Measurements from ENCODE around the gene CMTR2.

CMTR2 gene

DNA sequence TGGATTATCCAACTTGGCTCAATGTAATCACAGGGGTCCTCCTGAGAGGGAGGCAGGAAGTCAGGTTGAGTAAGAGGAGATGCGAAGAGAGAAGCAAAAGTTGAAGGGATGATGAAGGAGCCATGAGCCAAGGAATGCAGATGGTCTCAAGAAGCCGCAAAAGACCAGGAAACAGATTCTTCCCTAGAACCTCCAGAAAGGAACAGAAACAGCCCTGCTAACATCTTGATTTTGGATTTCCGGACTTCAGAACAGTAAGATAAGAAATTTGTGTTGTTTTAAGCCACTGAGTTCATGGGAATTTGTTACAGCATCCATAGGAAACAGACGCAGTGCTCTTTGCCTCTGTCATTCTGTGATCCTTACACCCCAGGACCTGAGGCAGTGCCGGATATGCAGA, 26.8 kb downstream of the CMTR2 start:
- H3K27ac ChIP-seq, result no peak overlapping the region
- ChIA-PET CTCF (no interaction called here), POLR2A (ENCODE audit: low non-redundant PET) (no interaction called here)
- TF ChIP-seq, protein P1, sequence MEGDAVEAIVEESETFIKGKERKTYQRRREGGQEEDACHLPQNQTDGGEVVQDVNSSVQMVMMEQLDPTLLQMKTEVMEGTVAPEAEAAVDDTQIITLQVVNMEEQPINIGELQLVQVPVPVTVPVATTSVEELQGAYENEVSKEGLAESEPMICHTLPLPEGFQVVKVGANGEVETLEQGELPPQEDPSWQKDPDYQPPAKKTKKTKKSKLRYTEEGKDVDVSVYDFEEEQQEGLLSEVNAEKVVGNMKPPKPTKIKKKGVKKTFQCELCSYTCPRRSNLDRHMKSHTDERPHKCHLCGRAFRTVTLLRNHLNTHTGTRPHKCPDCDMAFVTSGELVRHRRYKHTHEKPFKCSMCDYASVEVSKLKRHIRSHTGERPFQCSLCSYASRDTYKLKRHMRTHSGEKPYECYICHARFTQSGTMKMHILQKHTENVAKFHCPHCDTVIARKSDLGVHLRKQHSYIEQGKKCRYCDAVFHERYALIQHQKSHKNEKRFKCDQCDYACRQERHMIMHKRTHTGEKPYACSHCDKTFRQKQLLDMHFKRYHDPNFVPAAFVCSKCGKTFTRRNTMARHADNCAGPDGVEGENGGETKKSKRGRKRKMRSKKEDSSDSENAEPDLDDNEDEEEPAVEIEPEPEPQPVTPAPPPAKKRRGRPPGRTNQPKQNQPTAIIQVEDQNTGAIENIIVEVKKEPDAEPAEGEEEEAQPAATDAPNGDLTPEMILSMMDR (conservative IDR thresholded peaks at IDR 0.05; ENCODE audit: low read depth), result no peak
- DNase-seq (ENCODE audit: low spot score), result no peak

DNA sequence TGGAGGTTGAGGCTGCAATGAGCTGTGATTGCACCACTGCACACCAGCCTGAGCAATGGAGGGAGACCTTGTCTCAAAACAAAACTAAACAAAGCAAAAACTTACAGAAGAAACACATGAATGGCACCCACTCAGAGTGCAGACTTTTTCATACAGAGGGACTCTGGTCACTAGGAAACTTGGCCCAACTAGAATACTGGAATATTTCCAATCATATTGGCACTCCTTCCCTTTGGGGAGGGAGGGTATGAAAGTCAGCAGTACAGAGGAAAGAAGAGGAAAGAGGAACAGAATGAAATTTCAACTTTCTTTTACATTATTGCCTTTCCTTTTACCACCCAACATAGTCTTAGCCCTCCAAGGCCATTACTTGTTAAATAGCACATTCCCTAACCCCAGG, 28.2 kb downstream of the CMTR2 start:
- TF ChIP-seq, protein P1 (conservative IDR thresholded peaks at IDR 0.05; ENCODE audit: low read depth), result no peak
- H3K27ac ChIP-seq, result no peak overlapping the region
- ChIA-PET POLR2A (ENCODE audit: low non-redundant PET) (no interaction called here), CTCF (no interaction called here)
- DNase-seq (ENCODE audit: low spot score), result no peak

DNA sequence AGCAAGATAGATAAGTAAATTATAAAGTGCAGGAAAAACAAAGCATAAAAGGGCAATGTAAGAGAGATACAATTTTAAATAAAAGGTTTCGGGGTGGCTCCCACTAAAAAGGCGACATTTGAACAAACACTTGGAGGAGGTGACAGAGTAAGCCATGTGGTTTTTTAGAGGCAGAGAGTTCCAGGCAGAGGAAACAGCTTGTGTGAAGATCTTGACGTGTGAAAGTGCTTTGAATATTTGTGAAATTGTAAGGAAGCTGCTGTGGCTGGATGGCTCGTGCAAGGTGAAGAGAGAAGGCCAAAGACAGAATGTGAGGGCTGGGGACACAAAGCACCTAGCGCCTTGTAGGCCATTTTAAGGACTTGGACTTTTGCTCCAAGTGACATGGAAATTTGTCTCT, 30.1 kb downstream of the CMTR2 start:
- no peak overlapping the region for H3K27ac ChIP-seq
- CTCF ChIA-PET, result no interaction called here
- POLR2A ChIA-PET (ENCODE audit: low non-redundant PET), result no interaction called here
- DNase-seq (ENCODE audit: low spot score), result no peak
- TF ChIP-seq, protein P1 (conservative IDR thresholded peaks at IDR 0.05; ENCODE audit: low read depth), result no peak

DNA sequence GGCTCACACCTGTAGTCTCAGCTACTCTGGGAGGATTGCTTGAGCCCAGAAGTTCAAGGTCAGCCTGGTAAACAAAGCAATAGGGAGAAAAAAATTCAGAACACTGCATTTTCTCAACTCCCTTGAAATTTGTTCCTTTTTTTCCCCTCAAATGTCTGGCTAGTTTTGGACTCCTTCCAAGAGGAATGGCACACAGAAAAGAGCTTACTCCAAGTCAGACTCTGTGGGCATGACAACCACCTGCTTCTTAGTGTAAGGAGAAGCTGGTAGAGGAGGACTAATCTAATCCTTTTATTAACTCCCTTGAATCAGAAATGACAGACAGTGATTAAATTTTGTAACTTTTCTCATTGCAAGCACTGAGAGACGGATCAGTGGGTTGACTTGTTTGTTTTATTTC, 30.8 kb downstream of the CMTR2 start:
- H3K27ac ChIP-seq, result no peak overlapping the region
- TF ChIP-seq, protein P1 (conservative IDR thresholded peaks at IDR 0.05; ENCODE audit: low read depth), result no peak
- DNase-seq (ENCODE audit: low spot score), result no peak
- CTCF ChIA-PET, result no interaction called here
- POLR2A ChIA-PET (ENCODE audit: low non-redundant PET), result no interaction called here

DNA sequence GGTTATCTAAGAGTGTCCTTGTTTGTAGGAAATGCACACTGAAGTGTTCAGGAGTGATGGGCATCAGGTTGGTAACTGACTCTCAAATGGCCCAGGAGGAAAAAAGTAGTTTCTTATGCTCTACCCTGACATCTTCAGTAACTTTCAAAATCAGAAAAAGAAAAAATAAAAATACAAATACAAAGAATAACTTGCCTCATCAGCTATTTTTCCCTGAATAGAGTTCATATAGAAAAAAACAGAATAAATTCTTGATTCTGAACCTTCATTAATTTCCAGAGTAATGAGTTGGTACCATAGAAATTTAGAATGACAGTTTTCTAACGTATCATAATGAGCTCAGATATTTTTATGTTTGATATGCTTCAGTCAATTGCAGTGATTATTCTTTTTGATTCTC, 31.4 kb downstream of the CMTR2 start:
- no peak overlapping the region for H3K27ac ChIP-seq
- CTCF ChIA-PET, result no interaction called here
- TF ChIP-seq, protein P1 (conservative IDR thresholded peaks at IDR 0.05; ENCODE audit: low read depth), result no peak
- no peak for DNase-seq (ENCODE audit: low spot score)
- POLR2A ChIA-PET (ENCODE audit: low non-redundant PET), result no interaction called here

DNA sequence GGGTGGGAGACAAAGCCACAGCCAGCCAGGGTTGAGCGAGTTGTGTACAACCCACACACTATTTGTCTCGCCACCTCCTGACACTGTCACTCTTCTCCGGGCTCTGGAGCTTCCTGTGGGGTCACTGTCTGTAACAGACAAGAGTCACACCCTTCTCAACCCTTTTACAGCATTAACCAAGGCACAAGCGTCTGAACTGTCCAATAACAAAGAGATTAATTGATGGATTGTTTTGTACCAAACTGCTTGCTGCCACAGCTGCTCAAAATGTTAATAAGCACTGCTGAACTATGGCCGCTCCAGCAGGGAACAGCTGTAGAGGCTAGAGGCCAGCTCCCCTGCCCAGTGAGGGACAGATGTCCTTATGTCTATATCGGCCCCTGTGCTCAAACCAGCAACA, 33.5 kb downstream of the CMTR2 start:
- TF ChIP-seq, protein P1 (conservative IDR thresholded peaks at IDR 0.05; ENCODE audit: low read depth), result no peak
- ChIA-PET POLR2A (ENCODE audit: low non-redundant PET) (no interaction called here), CTCF (interaction anchor here (0.9 kb wide), 1 partner anchor 56 kb away, joined by 3 read pairs; no protein-coding TSS in a partner anchor)
- no peak for DNase-seq (ENCODE audit: low spot score)
- H3K27ac ChIP-seq, result no peak overlapping the region

Measured in RWPE1 (cell line).